Ovary (tissue), 9 donors: ENCODE results near the gene SURF4. TPM values are rescaled to one million over a fixed set of nuclear protein-coding genes. Genes with fewer than 3 reads are reported as not detected.
A peak's percentile ranks its signal among the peaks of the same experiment; 100 is the strongest.

Experiments
- DNase-seq, 5 donors: peaks; one replicate each; pipeline ENCODE4 v3.0.0-alpha.2; 2019 to 2020
- H3K27ac ChIP-seq, 2 donors: fragments of 200-600 bp; one replicate each; pipeline versions ENCODE4 v1.5.1 to v1.8.0; 2019 to 2022
- H3K27me3 ChIP-seq: fragments of 200-600 bp; one replicate; pipeline ENCODE4 v1.8.0; 2022
- H3K36me3 ChIP-seq: fragments of 200-600 bp; sonication (generic); one replicate; pipeline ENCODE4 v1.5.1; 2019
- H3K4me1 ChIP-seq: one replicate; pipeline ENCODE4 v1.8.1; 2013; ENCODE audit warnings: mild to moderate bottlenecking, moderate library complexity; ENCODE audit not compliant: insufficient read depth
- H3K4me3 ChIP-seq: fragments of 200-600 bp; sonication (generic); one replicate; pipeline ENCODE4 v1.5.1; 2017
- H3K9me3 ChIP-seq, 2 donors: fragments of 200-600 bp in 1 of 2; sonication (generic) in 1 of 2; one replicate each; pipeline versions ENCODE4 v1.5.1 to v1.8.1; 2013 to 2019; ENCODE audit warnings: mild to moderate bottlenecking in 1 of 2, moderate library complexity in 1 of 2
- CTCF ChIP-seq, 3 donors: fragments of 450-650 bp in 2 of 3; fragments of 200-600 bp in 1 of 3; IDR thresholded peaks; one replicate each; pipeline versions ENCODE4 v1.5.1 to v1.8.0; 2016 to 2022; ENCODE audit warnings: antibody characterized with exemption in 3 of 3, mild to moderate bottlenecking in 1 of 3
- EP300 ChIP-seq: sonication (generic); formaldehyde crosslinking; IDR thresholded peaks from one replicate; pipeline ENCODE4 v1.6.1; 2017; ENCODE audit warnings: antibody characterized with exemption
- POLR2A ChIP-seq: fragments of 450-650 bp; IDR thresholded peaks from one replicate; pipeline ENCODE4 v1.6.1; 2017; ENCODE audit warnings: antibody characterized with exemption, mild to moderate bottlenecking, moderate library complexity
- WGBS, 3 donors: extraction: QIAGEN DNeasy Blood & Tissue Kit in 1 of 3; methylation state at CpG; one replicate each; pipeline versions ENCODE4 v1.1.5 to v1.1.7; 2013 to 2017; 5-methylcytosine and 5-hydroxymethylcytosine counted together
- intact Hi-C, 4 donors: fragments of 100-400 bp; cut with DNase I; formaldehyde crosslinking; loops; one replicate each; pipeline versions ENCODE4 v1.11.0 to v1.15.1; 2022 to 2023
- polyA plus RNA-seq, 2 donors: library from polyadenylated mRNA; stranded (reverse); fragments of 200-250 nt in 1 of 2; fragments of 350-450 nt in 1 of 2; fragmentation: Illumina TruSeq in 1 of 2; extraction: RNeasy Lipid Tissue Mini Kit (QIAGEN cat#74804) in 1 of 2; gene quantifications; one replicate each; pipeline ENCODE4 v1.2.3, GENCODE V29; 2013 to 2014
- total RNA-seq, 7 donors: library from RNA; depleted of rRNA in 2 of 7; stranded (reverse); fragments of >200 nt in 2 of 7; fragmentation: NEBNext Ultra II Directional in 3 of 7; extraction: Animal tissue kit (Norgen Biotek cat#: 25700) in 3 of 7; gene quantifications; one replicate each; pipeline versions ENCODE4 v1.1.0 to v1.2.4, GENCODE V29; 2016 to 2023
- donor health status: DM: no; HTN: no; CAD: no; lungs with moderate emphysema.
- donor health status: DM: no; HTN: no; CAD: no.
- donor health status: Bipolar disorder and iron deficiency.
- donor health status: DM: yes; HTN: yes; CAD: no.
- donor health status: DM: no; HTN: no; CAD: no.
- donor health status: DM: yes; HTN: yes; CAD: no.

The SURF4 gene
- total and polyA plus RNA-seq, 9 donors: 58.7 to 165 (median 107) TPM

GRCh38 chr9:133415170-133415569, 39.3 kb upstream of the SURF4 start:
- Histone ChIP-seq H3K9me3 (no peaks in the 10 kb centered on the region), H3K27me3 (no peaks in the 10 kb centered on the region), H3K27ac (no peak overlapping the region), H3K4me1 (peaks cover 3% of the 10 kb centered on the region), H3K36me3 (no peaks in the 10 kb centered on the region), H3K4me3 (no peak overlapping the region)
- TF ChIP-seq EP300 (no peak), CTCF (IDR thresholded peaks at IDR 0.05) (no peak), POLR2A (no peak)
- intact Hi-C loops: no loop called here
- DNase-seq: no peak
- 61 to 73% (median 64%) methylated on average over 1 of the region's 1 CpG for WGBS, 3 donors

GRCh38 chr9:133408042-133408441, 32.2 kb upstream of the SURF4 start:
- no peak for DNase-seq
- WGBS, 3 donors: 83 to 91% (median 84%) methylated on average over 1 of the region's 1 CpG
- no peaks in the 10 kb centered on the region for H3K36me3 ChIP-seq
- H3K9me3 ChIP-seq: no peaks in the 10 kb centered on the region
- intact Hi-C loops: loop anchor here in 3 of 4 donors (5.0 to 10.0 kb wide), 3 partner anchors 79 to 317 kb away; no protein-coding TSS in a partner anchor
- no peak overlapping the region for H3K27ac ChIP-seq
- H3K4me3 ChIP-seq: no peak overlapping the region
- TF ChIP-seq POLR2A: no peak
- no peak for TF ChIP-seq CTCF (IDR thresholded peaks at IDR 0.05)
- no peak for TF ChIP-seq EP300
- no peaks in the 10 kb centered on the region for H3K4me1 ChIP-seq
- H3K27me3 ChIP-seq: no peaks in the 10 kb centered on the region

GRCh38 chr9:133406480-133407307, 30.8 kb upstream of the SURF4 start:
- intact Hi-C loops: loop anchor here in 3 of 4 donors (5.0 to 10.0 kb wide), 3 partner anchors 81 to 318 kb away; no protein-coding TSS in a partner anchor
- WGBS, 3 donors: 59 to 63% (median 59%) methylated on average over 23 to 24 of the region's 24 CpGs
- H3K27me3 ChIP-seq: no peaks in the 10 kb centered on the region
- H3K36me3 ChIP-seq: no peaks in the 10 kb centered on the region
- H3K4me3 ChIP-seq: no peak overlapping the region
- no peak overlapping the region for H3K27ac ChIP-seq
- peak; percentile 53 to 79 (median 72) for DNase-seq
- TF ChIP-seq POLR2A (no peak), EP300 (no peak), CTCF (IDR thresholded peaks at IDR 0.05) (peak; percentile 61 to 78 (median 73))
- H3K4me1 ChIP-seq: no peaks in the 10 kb centered on the region
- H3K9me3 ChIP-seq: no peaks in the 10 kb centered on the region

GRCh38 chr9:133405508-133406438, 29.9 kb upstream of the SURF4 start:
- no peak overlapping the region for H3K4me3 ChIP-seq
- H3K27ac ChIP-seq: no peak overlapping the region
- intact Hi-C loops: loop anchor here in 3 of 4 donors (5.0 to 10.0 kb wide), 3 partner anchors 82 to 319 kb away; no protein-coding TSS in a partner anchor
- WGBS, 3 donors: 49 to 62% (median 57%) methylated on average over 19 of the region's 19 CpGs
- TF ChIP-seq POLR2A (no peak), CTCF (IDR thresholded peaks at IDR 0.05) (no peak), EP300 (no peak)
- no peak for DNase-seq
- H3K27me3 ChIP-seq: no peaks in the 10 kb centered on the region
- H3K9me3 ChIP-seq: no peaks in the 10 kb centered on the region
- no peaks in the 10 kb centered on the region for H3K36me3 ChIP-seq
- no peaks in the 10 kb centered on the region for H3K4me1 ChIP-seq
